ENCODE data around the gene BTBD9.

Gene BTBD9

GRCh38 chr6:38639498-38640215 lies at the start of gene BTBD9:
TSS of gene BTBD9 (minus strand) at chr6:38639929.
- DNase-seq (ENCODE audit: low read depth, low spot score), result no peak
- H3K4me3 ChIP-seq (ENCODE audit: low read depth, low read length), result peak within 1 kb of the TSS; percentile 92
- POLR2A ChIA-PET, result interaction anchor here (0.6 to 0.7 kb wide), 2 partner anchors 864 to 1057 kb away, joined by 3 read pairs; no protein-coding TSS in a partner anchor
- CTCF ChIA-PET, result no interaction called here
- no peak for TF ChIP-seq CTCF (IDR thresholded peaks at IDR 0.05; ENCODE audit: insufficient read depth, low read length, missing control alignments)

- CTCF ChIA-PET, result interaction anchor here (1.1 kb wide), 1 partner anchor 10 kb away, joined by 3 read pairs; no protein-coding TSS in a partner anchor
- no peak overlapping the region for H3K4me3 ChIP-seq (ENCODE audit: low read depth, low read length)
- TF ChIP-seq CTCF (IDR thresholded peaks at IDR 0.05; ENCODE audit: insufficient read depth, low read length, missing control alignments), result no peak
- DNase-seq (ENCODE audit: low read depth, low spot score), result no peak
- POLR2A ChIA-PET, result no interaction called here
Measured at GRCh38 chr6:38688579-38689087, 48.9 kb upstream of the BTBD9 start.

GRCh38 chr6:38687549-38687948 lies 47.8 kb upstream of the BTBD9 start:
- H3K4me3 ChIP-seq (ENCODE audit: low read depth, low read length), result no peak overlapping the region
- DNase-seq (ENCODE audit: low read depth, low spot score), result no peak
- no peak for TF ChIP-seq CTCF (IDR thresholded peaks at IDR 0.05; ENCODE audit: insufficient read depth, low read length, missing control alignments)
- ChIA-PET POLR2A (no interaction called here), CTCF (interaction anchor here (1.1 kb wide), 1 partner anchor 9 kb away, joined by 3 read pairs; no protein-coding TSS in a partner anchor)

- ChIA-PET CTCF (no interaction called here), POLR2A (no interaction called here)
- H3K4me3 ChIP-seq (ENCODE audit: low read depth, low read length), result no peak overlapping the region
- TF ChIP-seq CTCF (IDR thresholded peaks at IDR 0.05; ENCODE audit: insufficient read depth, low read length, missing control alignments), result no peak
- DNase-seq (ENCODE audit: low read depth, low spot score), result no peak
Measured at GRCh38 chr6:38687043-38687353, 47.3 kb upstream of the BTBD9 start.

- no peak for TF ChIP-seq CTCF (IDR thresholded peaks at IDR 0.05; ENCODE audit: insufficient read depth, low read length, missing control alignments)
- ChIA-PET CTCF (interaction anchor here (0.7 to 1.2 kb wide), 2 partner anchors 10 to 13 kb away, joined by 3 read pairs; no protein-coding TSS in a partner anchor), POLR2A (interaction anchor here (0.6 kb wide), 1 partner anchor 82 kb away, joined by 3 read pairs; no protein-coding TSS in a partner anchor)
- DNase-seq (ENCODE audit: low read depth, low spot score), result no peak
- no peak overlapping the region for H3K4me3 ChIP-seq (ENCODE audit: low read depth, low read length)
Measured at GRCh38 chr6:38686270-38687042, 46.7 kb upstream of the BTBD9 start.

GRCh38 chr6:38684904-38685303 lies 45.2 kb upstream of the BTBD9 start:
- CTCF ChIA-PET, result no interaction called here
- DNase-seq (ENCODE audit: low read depth, low spot score), result no peak
- TF ChIP-seq CTCF (IDR thresholded peaks at IDR 0.05; ENCODE audit: insufficient read depth, low read length, missing control alignments), result no peak
- H3K4me3 ChIP-seq (ENCODE audit: low read depth, low read length), result no peak overlapping the region
- POLR2A ChIA-PET, result no interaction called here

Data from AG04449 (cell line).